HFFc6 (cell line): ENCODE measurements around the gene MRPL50. TPM values are rescaled to one million over a fixed set of nuclear protein-coding genes. Genes with fewer than 3 reads are reported as not detected.

Experiments used
- DNase-seq: peaks from one replicate; pipeline ENCODE4 v3.0.0-alpha.2; 2018
- H3K27ac Mint-ChIP-seq: 2 replicates; pipeline ENCODE4 v1.8.0; 2020; ENCODE audit warnings: mild to moderate bottlenecking, mixed read lengths
- H3K27me3 Mint-ChIP-seq: 2 replicates; pipeline ENCODE4 v1.8.0; 2021; ENCODE audit warnings: mild to moderate bottlenecking, moderate library complexity, mixed read lengths; ENCODE audit not compliant: insufficient read depth
- H3K36me3 Mint-ChIP-seq: 2 replicates; pipeline ENCODE4 v1.8.0; 2021; ENCODE audit warnings: low read depth, mixed read lengths
- H3K4me1 Mint-ChIP-seq: 2 replicates; pipeline ENCODE4 v1.8.0; 2020; ENCODE audit warnings: low read depth, mixed read lengths
- H3K4me3 Mint-ChIP-seq: 2 replicates; pipeline ENCODE4 v1.8.0; 2020; ENCODE audit warnings: mild to moderate bottlenecking, moderate library complexity, mixed read lengths
- H3K9me3 Mint-ChIP-seq: 2 replicates; pipeline ENCODE4 v1.8.0; 2020; ENCODE audit warnings: mild to moderate bottlenecking, mixed read lengths
- CTCF ChIP-seq: fragments of 200-600 bp; sonication (generic); IDR thresholded peaks from 2 replicates; pipeline ENCODE4 v1.5.0; 2021; ENCODE audit warnings: antibody characterized with exemption, mild to moderate bottlenecking
- total RNA-seq, 6 experiments: library from RNA; stranded (reverse); fragmentation: NEBNext Ultra II Directional; extraction: Animal tissue kit (Norgen Biotek cat#: 25700); gene quantifications; 2 replicates in 1 of 6; 3 replicates in 5 of 6; pipeline ENCODE4 v1.2.3, GENCODE V29; 2021

The MRPL50 gene
- total RNA-seq, 6 experiments from 2014 or later = 9.6 to 11.2 (median 10.4) TPM

GRCh38 chr9:101352892-101353463 lies 45.4 kb downstream of the MRPL50 start:
- Mint-ChIP-seq H3K9me3 (no peaks in the 10 kb centered on the region), H3K27me3 (peaks cover 2% of the 10 kb centered on the region; the same call in 1 of the 2 replicates), H3K36me3 (no peaks in the 10 kb centered on the region), H3K4me1 (no peaks in the 10 kb centered on the region), H3K27ac (no peak overlapping the region), H3K4me3 (no peak overlapping the region)
- no peak for TF ChIP-seq CTCF
- no peak for DNase-seq

GRCh38 chr9:101350285-101350684 lies 48.1 kb downstream of the MRPL50 start:
- no peak for DNase-seq
- Mint-ChIP-seq H3K36me3 (no peaks in the 10 kb centered on the region), H3K27me3 (peaks cover 5% of the 10 kb centered on the region; the same call in 1 of the 2 replicates), H3K4me3 (no peak overlapping the region), H3K4me1 (no peaks in the 10 kb centered on the region), H3K9me3 (no peaks in the 10 kb centered on the region), H3K27ac (no peak overlapping the region)
- no peak for TF ChIP-seq CTCF

GRCh38 chr9:101342595-101342994 lies 55.8 kb downstream of the MRPL50 start:
- Mint-ChIP-seq H3K4me1 (no peaks in the 10 kb centered on the region), H3K9me3 (no peaks in the 10 kb centered on the region; the same call in 1 of the 2 replicates), H3K4me3 (no peak overlapping the region), H3K36me3 (no peaks in the 10 kb centered on the region), H3K27me3 (peaks cover 5% of the 10 kb centered on the region; the same call in 1 of the 2 replicates), H3K27ac (no peak overlapping the region)
- TF ChIP-seq CTCF = no peak
- DNase-seq = no peak

GRCh38 chr9:101341958-101342357 lies 56.5 kb downstream of the MRPL50 start:
- no peaks in the 10 kb centered on the region for H3K4me1 Mint-ChIP-seq
- TF ChIP-seq CTCF = no peak
- no peak overlapping the region for H3K27ac Mint-ChIP-seq
- no peak overlapping the region for H3K4me3 Mint-ChIP-seq
- no peaks in the 10 kb centered on the region for H3K36me3 Mint-ChIP-seq
- H3K27me3 Mint-ChIP-seq = 0 out of 2 replicates have a peak, but pooled peaks cover 4% of the 10 kb centered on the region
- no peak for DNase-seq
- no peaks in the 10 kb centered on the region; the same call in 1 of the 2 replicates for H3K9me3 Mint-ChIP-seq

Other genes starting within 250 kb of the MRPL50 start
- under 1 TPM in 1 of 6 experiments, not detected in 5; 0.08 TPM for gene BAAT, start 13.6 kb downstream of the MRPL50 start, total RNA-seq
- 10 to 100 TPM; 10.2 to 11.6 (median 11.2) TPM for gene ZNF189, start 233 bp upstream of the MRPL50 start, total RNA-seq
- not detected for gene ALDOB, start 37.2 kb upstream of the MRPL50 start, total RNA-seq
- 10 to 100 TPM; 38.3 to 43.9 (median 41.5) TPM for gene RNF20, start 135.2 kb upstream of the MRPL50 start, total RNA-seq
- not detected for gene PPP3R2, start 196.4 kb upstream of the MRPL50 start, total RNA-seq